Spinal cord (tissue), 10 donors: ENCODE measurements around the gene TAS2R13. TPM values are rescaled to one million over a fixed set of nuclear protein-coding genes. Genes with fewer than 3 reads are reported as not detected.

Experiments
- DNase-seq, 6 donors: peaks; one replicate each; pipeline versions ENCODE4 v3.0.0 to v3.0.0-alpha.2; 2013 to 2015; ENCODE audit warnings: low spot score in 6 of 6, low read depth in 4 of 6
- H3K27ac ChIP-seq: one replicate; pipeline ENCODE4 v1.5.1; 2013; ENCODE audit warnings: low read depth, low read length, control low read depth
- H3K27me3 ChIP-seq: one replicate; pipeline ENCODE4 v1.6.1; 2013; ENCODE audit warnings: low read length; ENCODE audit not compliant: control insufficient read depth, insufficient read depth
- H3K36me3 ChIP-seq: one replicate; pipeline ENCODE4 v1.6.1; 2013; ENCODE audit warnings: low read length; ENCODE audit not compliant: control insufficient read depth, insufficient read depth
- H3K4me1 ChIP-seq: one replicate; pipeline ENCODE4 v1.6.1; 2013; ENCODE audit warnings: low read length; ENCODE audit not compliant: control insufficient read depth, insufficient read depth
- H3K4me3 ChIP-seq: one replicate; pipeline ENCODE4 v1.5.1; 2013; ENCODE audit warnings: low read depth, low read length, control low read depth
- H3K9me3 ChIP-seq: one replicate; pipeline ENCODE4 v1.6.1; 2013; ENCODE audit warnings: low read length; ENCODE audit not compliant: control insufficient read depth, insufficient read depth
- WGBS: methylation state at CpG from one replicate; pipeline ENCODE4 v1.1.5; 2013; ENCODE audit warnings: missing lambda C conversion rate; ENCODE audit not compliant: insufficient coverage; 5-methylcytosine and 5-hydroxymethylcytosine counted together
- long read RNA-seq, 4 donors: transcript quantifications; one replicate each; lab custom pipeline, GENCODE V29; 2026
- polyA plus RNA-seq, 2 donors: library from polyadenylated mRNA; unstranded; fragments of 120-200 nt; gene quantifications; one replicate each; pipeline ENCODE4 v1.2.1, GENCODE V29; 2013; ENCODE audit not compliant: insufficient read length in 2 of 2
- total RNA-seq, 2 donors: library from RNA; depleted of rRNA in 1 of 2; stranded (reverse); fragments of 120-200 nt in 1 of 2; fragments of >200 nt in 1 of 2; gene quantifications; one replicate each; pipeline versions ENCODE4 v1.2.3 to v1.2.4, GENCODE V29; 2013 to 2014
- donor health status: healthy.

The TAS2R13 gene, protein sequence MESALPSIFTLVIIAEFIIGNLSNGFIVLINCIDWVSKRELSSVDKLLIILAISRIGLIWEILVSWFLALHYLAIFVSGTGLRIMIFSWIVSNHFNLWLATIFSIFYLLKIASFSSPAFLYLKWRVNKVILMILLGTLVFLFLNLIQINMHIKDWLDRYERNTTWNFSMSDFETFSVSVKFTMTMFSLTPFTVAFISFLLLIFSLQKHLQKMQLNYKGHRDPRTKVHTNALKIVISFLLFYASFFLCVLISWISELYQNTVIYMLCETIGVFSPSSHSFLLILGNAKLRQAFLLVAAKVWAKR
- total RNA-seq (10 to 100 TPM in 1 of 2 donors, 1 to 10 TPM in 1; 2.5 to 10.9 TPM), polyA plus RNA-seq (not detected)
- long read RNA-seq, donor 1: 0 reads
- long read RNA-seq, donor 2: 0 reads
- long read RNA-seq, donor 3: 0 reads
- long read RNA-seq, donor 4: 0 reads

DNA sequence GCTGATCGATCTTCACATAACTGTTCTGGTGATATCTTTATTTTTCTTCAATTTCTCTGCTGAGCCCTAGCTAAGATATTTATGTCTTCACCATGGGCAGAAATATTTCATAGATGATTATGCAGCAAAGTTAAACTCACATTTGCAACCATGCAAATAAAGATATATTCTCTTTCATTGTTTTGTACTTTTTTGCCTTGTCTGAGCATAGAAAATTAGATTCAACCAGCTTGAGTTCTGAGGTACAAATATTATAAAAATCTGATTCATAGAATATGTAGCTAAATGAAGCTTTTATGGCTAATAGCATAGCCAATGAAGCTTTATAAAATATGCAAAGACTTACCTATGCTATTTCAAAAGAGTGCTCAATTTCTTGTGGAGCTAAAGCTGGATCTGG, at the start of gene TAS2R13:
TAS2R13 (minus strand) TSS at position 101 of the 400 bp plus-strand sequence. CDS start 264 bp downstream, outside the sequence.
- no peak for DNase-seq
- peaks cover under 1% of the 10 kb centered on the region for H3K9me3 ChIP-seq
- no CpG with 5 or more reads among the region's 1 CpG for WGBS
- no peaks in the 10 kb centered on the region for H3K27me3 ChIP-seq
- H3K27ac ChIP-seq: no peak within 1 kb of the TSS
- H3K36me3 ChIP-seq: no peaks in the 10 kb centered on the region
- no peaks in the 10 kb centered on the region for H3K4me1 ChIP-seq
- H3K4me3 ChIP-seq: no peak within 1 kb of the TSS

DNA sequence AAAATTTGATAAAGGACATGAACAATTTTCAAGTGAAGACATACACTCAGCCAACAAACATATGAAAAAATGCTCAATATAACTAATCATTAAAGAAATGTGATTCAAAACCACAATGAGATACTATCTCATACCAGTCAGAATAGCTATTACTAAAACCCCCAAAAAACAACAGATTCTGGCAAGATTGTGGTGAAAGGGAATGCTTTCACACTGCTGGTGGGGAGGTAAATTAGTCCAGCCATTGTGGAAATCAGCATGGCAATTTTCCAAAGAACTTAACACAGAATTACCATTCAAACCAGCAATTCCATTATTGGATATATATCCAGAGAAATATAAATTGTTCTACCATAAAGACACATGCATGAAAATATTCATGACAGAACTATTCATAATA, 48.4 kb upstream of the TAS2R13 start:
- H3K27ac ChIP-seq: no peak overlapping the region
- peaks cover 11% of the 10 kb centered on the region for H3K9me3 ChIP-seq
- no peak for DNase-seq
- no peaks in the 10 kb centered on the region for H3K27me3 ChIP-seq
- no peak overlapping the region for H3K4me3 ChIP-seq
- no peaks in the 10 kb centered on the region for H3K36me3 ChIP-seq
- H3K4me1 ChIP-seq: no peaks in the 10 kb centered on the region

DNA sequence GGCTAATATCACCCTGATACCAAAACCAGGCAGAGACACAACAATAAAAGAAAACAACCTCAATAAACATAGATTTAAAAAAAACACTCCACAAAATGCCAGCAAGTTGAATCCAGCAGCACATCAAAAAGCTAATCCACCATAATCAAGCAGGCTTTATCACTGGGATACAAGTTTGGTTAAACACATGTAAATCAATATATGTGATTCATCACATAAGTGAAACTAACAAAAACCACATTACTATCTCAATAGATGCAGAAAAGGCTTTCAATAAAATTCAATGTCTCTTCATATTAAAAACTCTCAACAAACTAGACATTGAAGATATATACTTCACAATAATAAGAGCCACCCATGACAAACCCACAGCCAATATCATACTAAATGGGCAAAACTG, 46.7 kb upstream of the TAS2R13 start:
- Histone ChIP-seq H3K9me3 (peaks cover 11% of the 10 kb centered on the region), H3K36me3 (no peaks in the 10 kb centered on the region), H3K27me3 (no peaks in the 10 kb centered on the region), H3K4me1 (no peaks in the 10 kb centered on the region), H3K27ac (no peak overlapping the region), H3K4me3 (no peak overlapping the region)
- DNase-seq: no peak

DNA sequence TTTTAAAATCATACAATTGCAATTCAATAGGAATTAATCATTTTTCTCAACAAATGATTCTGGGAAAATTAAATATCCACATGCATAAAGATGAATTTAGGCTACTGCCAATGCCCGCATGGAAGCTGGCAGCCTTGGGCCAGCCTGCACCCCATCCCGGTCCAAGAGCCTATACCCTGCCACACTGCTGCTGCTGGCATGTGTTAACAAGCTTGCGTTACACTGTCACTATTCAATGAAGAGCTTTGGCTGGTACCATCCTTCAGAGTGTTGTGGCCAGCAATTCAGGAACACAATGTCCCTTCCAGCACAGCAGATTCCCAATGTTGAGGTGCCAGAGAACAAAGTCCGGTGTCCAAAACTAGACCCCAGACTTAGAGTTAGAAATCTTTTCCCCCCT, 43.3 kb upstream of the TAS2R13 start:
- no peaks in the 10 kb centered on the region for H3K4me1 ChIP-seq
- no peak overlapping the region for H3K4me3 ChIP-seq
- no peak for DNase-seq
- 92% methylated on average over 4 of the region's 4 CpGs for whole genome bisulfite sequencing
- H3K9me3 ChIP-seq: peaks cover 10% of the 10 kb centered on the region
- no peaks in the 10 kb centered on the region for H3K27me3 ChIP-seq
- H3K27ac ChIP-seq: no peak overlapping the region
- H3K36me3 ChIP-seq: no peaks in the 10 kb centered on the region

DNA sequence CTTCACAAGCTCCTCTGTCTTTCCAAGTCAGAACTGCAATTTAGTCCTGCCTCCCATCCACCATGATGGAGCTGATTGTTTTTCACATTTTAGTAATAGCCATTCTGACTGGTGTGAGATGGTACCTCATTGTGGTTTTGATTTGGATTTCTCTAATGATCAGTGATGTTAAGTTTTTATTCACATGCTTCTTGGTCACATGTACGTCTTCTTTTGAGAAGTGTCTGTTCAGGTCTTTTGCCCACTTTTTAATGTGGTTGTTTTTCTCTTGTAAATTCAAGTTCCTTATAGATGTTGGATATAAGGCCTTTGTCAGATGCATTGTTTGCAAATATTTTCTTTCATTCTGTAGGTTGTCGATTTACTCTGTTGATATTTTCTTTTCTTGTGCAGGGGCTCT, 33.8 kb upstream of the TAS2R13 start:
- Histone ChIP-seq H3K4me1 (no peaks in the 10 kb centered on the region), H3K4me3 (no peak overlapping the region), H3K36me3 (no peaks in the 10 kb centered on the region), H3K27me3 (no peaks in the 10 kb centered on the region), H3K27ac (no peak overlapping the region), H3K9me3 (peaks cover 4% of the 10 kb centered on the region)
- DNase-seq: no peak
- 100% methylated on average over 1 of the region's 2 CpGs for WGBS

DNA sequence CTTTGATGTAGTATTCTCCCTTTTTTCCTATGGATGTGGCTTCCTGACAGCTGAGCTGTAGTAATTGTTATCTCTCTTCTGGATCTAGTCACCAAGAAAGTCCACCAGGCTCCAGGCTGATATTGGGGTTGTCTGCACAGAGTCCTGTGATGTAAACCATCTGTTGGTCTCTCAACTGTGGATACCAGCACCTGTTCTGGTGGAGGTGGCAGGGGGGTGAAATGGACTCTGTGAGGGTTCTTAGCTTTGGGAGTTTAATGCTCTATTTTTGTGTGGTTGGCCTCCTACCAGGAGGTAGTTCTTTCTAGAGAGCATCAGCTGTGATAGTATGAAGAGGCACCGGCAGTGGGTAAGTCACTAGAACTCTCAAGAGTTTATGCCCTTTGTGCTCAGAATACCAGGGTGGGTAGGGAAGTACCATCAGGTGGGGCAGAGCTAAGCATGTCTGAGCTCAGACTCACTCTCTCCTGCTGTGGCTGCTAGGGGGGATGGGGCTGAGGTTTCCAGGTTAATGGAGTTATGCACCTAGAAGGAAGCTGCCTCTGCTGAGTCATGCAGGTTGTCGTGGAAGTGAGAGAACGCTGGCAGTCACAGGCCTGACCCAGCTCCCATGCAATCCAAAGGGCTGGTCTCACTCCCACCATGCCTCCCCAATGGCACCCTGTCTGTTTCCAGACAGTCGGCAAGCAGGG, 32.7 kb upstream of the TAS2R13 start:
- H3K27me3 ChIP-seq: no peaks in the 10 kb centered on the region
- H3K27ac ChIP-seq: no peak overlapping the region
- no peak for DNase-seq
- WGBS: 96% methylated on average over 2 of the region's 4 CpGs
- H3K4me3 ChIP-seq: no peak overlapping the region
- H3K9me3 ChIP-seq: peaks cover 2% of the 10 kb centered on the region
- no peaks in the 10 kb centered on the region for H3K36me3 ChIP-seq
- H3K4me1 ChIP-seq: no peaks in the 10 kb centered on the region

DNA sequence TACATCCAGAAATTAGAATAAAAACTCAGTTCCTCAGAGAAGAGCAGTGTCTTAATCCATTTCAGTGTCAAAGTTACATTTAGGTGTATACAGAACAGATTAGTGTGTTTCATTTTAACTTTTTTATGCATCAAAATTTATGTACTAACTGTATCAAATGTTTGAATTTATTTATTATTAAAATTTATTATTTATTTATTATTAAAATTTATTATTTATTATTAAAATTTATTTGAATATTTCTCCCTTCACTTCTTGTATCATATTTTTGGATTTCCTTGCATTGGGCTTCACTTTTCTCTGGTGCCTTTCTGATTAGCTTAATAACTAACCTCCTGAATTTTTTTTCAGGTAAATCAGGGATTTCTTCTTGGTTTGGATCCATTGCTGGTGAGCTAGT, 32.0 kb upstream of the TAS2R13 start:
- no peak for DNase-seq
- Histone ChIP-seq H3K9me3 (no peaks in the 10 kb centered on the region), H3K36me3 (no peaks in the 10 kb centered on the region), H3K4me1 (no peaks in the 10 kb centered on the region), H3K27me3 (no peaks in the 10 kb centered on the region), H3K4me3 (no peak overlapping the region), H3K27ac (no peak overlapping the region)

DNA sequence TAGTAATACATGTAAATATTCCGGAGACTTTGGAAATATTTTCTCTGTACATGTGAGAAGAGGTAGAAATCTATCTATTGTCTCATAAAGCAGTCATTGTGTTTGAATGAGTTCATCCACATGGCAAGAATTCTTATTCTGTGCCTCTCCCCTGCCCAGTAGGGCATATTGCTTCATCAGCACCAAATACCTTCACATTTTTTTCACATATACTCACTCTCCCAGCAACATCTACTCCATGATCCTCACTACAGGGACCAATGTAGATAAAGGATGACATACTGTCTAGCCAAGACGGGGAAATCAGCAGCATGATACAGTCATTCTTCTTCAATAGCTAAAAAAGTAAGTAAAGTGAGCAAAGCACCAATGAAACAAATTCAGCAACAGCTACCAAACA, 31.0 kb upstream of the TAS2R13 start:
- WGBS: no CpG with 5 or more reads among the region's 2 CpGs
- H3K36me3 ChIP-seq: no peaks in the 10 kb centered on the region
- H3K27ac ChIP-seq: no peak overlapping the region
- DNase-seq: no peak
- no peak overlapping the region for H3K4me3 ChIP-seq
- H3K4me1 ChIP-seq: no peaks in the 10 kb centered on the region
- H3K9me3 ChIP-seq: no peaks in the 10 kb centered on the region
- H3K27me3 ChIP-seq: no peaks in the 10 kb centered on the region

DNA sequence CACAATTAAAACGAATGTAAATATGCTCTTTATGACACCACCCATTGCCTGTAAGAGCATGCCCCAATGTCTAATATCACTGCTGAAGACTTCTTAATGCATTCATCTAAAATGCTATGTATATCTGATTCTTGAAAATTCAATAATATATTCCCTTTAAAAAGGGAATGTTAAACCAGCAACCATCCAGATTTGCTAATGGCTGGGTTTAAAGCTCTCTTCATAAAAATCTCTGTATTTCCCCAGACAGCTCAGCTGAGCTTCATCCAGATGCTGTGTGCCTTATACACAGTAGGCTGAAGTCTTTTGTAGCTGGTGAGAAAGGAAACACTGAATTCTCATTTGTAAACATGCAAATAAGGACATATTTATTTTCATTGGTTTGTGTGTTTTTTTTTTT, 29.8 kb upstream of the TAS2R13 start, which contains the start of gene TAS2R14:
TAS2R14 (minus strand) TSS at position 101 of the 400 bp plus-strand sequence; CDS start at position 45, 56 bp downstream.
- Histone ChIP-seq H3K4me1 (no peaks in the 10 kb centered on the region), H3K4me3 (no peak within 1 kb of the TSS), H3K27ac (no peak within 1 kb of the TSS), H3K9me3 (no peaks in the 10 kb centered on the region), H3K36me3 (no peaks in the 10 kb centered on the region), H3K27me3 (no peaks in the 10 kb centered on the region)
- no peak for DNase-seq
- WGBS: no CpG with 5 or more reads among the region's 1 CpG

DNA sequence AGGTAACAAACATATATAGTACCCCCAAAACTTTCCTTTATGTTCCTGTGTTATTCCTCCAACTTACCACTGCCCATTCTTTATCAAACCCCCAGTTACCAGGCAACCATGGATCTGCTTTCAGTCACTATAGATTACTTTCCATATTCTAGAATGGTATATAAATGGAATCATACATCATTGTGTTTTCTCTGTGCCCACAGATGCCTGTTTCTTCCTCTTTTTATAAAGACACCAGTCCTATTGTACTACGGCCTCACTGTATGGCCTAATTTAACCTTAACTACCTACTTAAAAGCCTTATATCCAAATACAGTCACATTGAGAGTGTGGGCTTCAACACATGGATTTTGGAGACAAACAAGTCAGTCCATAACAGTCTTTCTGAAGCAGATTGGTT, 27.1 kb upstream of the TAS2R13 start:
- Histone ChIP-seq H3K9me3 (no peaks in the 10 kb centered on the region), H3K4me1 (no peaks in the 10 kb centered on the region), H3K4me3 (no peak overlapping the region), H3K27ac (no peak overlapping the region), H3K27me3 (no peaks in the 10 kb centered on the region), H3K36me3 (no peaks in the 10 kb centered on the region)
- DNase-seq: no peak
- no CpG with 5 or more reads among the region's 1 CpG for WGBS
